HG03521 (cell line): ENCODE measurements around the gene TRMT44.

Experiments used
- ATAC-seq: cut with Tn5 transposase; IDR thresholded peaks from one replicate; pipeline ENCODE4 v1.9.1; 2021; ENCODE audit warnings: mild to moderate bottlenecking, moderate library complexity; ENCODE audit not compliant: unreplicated experiment

The TRMT44 gene

GRCh38 chr4:8440492-8441311 is at the start of gene TRMT44, which contains the start of gene ACOX3:
TRMT44 (plus strand) TSS chr4:8440777; CDS start chr4:8440823, 46 bp downstream.
ACOX3 (minus strand) TSS chr4:8440723; CDS start chr4:8416521, 24,202 bp downstream.
- peak; percentile 80 for ATAC-seq

- no peak for ATAC-seq
These were observed 49.5 kb upstream of the TRMT44 start for GRCh38 chr4:8391071-8391470.

- ATAC-seq = no peak
These were observed 48.6 kb upstream of the TRMT44 start for GRCh38 chr4:8391972-8392371.

GRCh38 chr4:8392591-8393190 is 47.9 kb upstream of the TRMT44 start:
- ATAC-seq = no peak

- no peak for ATAC-seq
These were observed 47.0 kb upstream of the TRMT44 start for GRCh38 chr4:8393593-8394038.

GRCh38 chr4:8394061-8394519 is 46.5 kb upstream of the TRMT44 start:
- no peak for ATAC-seq

GRCh38 chr4:8394806-8395205 is 45.8 kb upstream of the TRMT44 start:
- no peak for ATAC-seq

- ATAC-seq = no peak
These were observed 44.9 kb upstream of the TRMT44 start for GRCh38 chr4:8395504-8396296.

GRCh38 chr4:8396762-8397406 is 43.7 kb upstream of the TRMT44 start:
- ATAC-seq = no peak

- no peak for ATAC-seq
These were observed 42.2 kb upstream of the TRMT44 start for GRCh38 chr4:8398347-8398746.

GRCh38 chr4:8399298-8399697 is 41.3 kb upstream of the TRMT44 start:
- ATAC-seq = no peak

- ATAC-seq = no peak
These were observed 39.8 kb upstream of the TRMT44 start for GRCh38 chr4:8400632-8401325.

GRCh38 chr4:8401665-8402064 is 38.9 kb upstream of the TRMT44 start:
- no peak for ATAC-seq

- ATAC-seq = no peak
These were observed 38.4 kb upstream of the TRMT44 start for GRCh38 chr4:8402181-8402597.

- no peak for ATAC-seq
These were observed 37.9 kb upstream of the TRMT44 start for GRCh38 chr4:8402640-8403039.

GRCh38 chr4:8403173-8403753 is 37.3 kb upstream of the TRMT44 start:
- no peak for ATAC-seq

- no peak for ATAC-seq
These were observed 36.6 kb upstream of the TRMT44 start for GRCh38 chr4:8403976-8404375.

- no peak for ATAC-seq
These were observed 35.6 kb upstream of the TRMT44 start for GRCh38 chr4:8404791-8405515.

- ATAC-seq = no peak
These were observed 35.1 kb upstream of the TRMT44 start for GRCh38 chr4:8405516-8405875.
